ENCODE results near the gene CCDC13. TPM values are rescaled to one million over a fixed set of nuclear protein-coding genes. Genes with fewer than 3 reads are reported as not detected.

CCDC13 gene
- total RNA-seq, 5 donors from 2014 or later (not counting 1 experiment from before 2014, with no cell fraction given): 0.28 to 2.1 (median 1.3) TPM; not detected in 1

DNA sequence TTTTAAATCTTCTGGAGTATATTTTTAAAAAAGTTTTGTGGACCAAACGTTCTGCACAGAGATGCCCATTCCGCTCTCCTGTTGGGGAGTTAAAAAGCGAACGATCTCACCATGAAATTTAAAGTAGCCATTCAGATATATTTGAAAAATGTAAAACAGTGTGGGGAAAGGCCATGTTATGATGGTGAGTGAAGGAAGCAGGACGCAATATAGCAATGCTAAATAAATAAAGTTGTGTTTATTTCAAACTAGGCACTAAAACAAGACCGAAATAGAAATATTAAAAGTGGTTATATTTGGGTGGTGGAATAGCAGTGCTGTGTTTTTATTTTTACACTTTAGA, 327 bp upstream of the CCDC13 start:
- peak in 3 of 4 experiments; percentile 4 to 14 (median 6) for ATAC-seq (replicated peaks in 1 of 4)
- Mint-ChIP-seq H3K9me3 (peaks cover 0 to 5% (median 0%) of the 10 kb centered on the region in 3 donors), H3K27ac (peak overlapping the region; percentile 59 to 69), H3K27me3 (peaks cover 0 to 2% of the 10 kb centered on the region in 2 donors), H3K36me3 (no peaks in the 10 kb centered on the region), H3K4me3 (peak overlapping the region; percentile 83 to 90 (median 89)), H3K4me1 (peaks cover 13 to 14% (median 14%) of the 10 kb centered on the region in 3 donors)
- ChIA-PET POLR2A (no interaction called here), CTCF (no interaction called here)
- WGBS (ENCODE audit: insufficient coverage): 0% methylated on average over 2 of the region's 6 CpGs
- Histone ChIP-seq H3K27ac (ENCODE audit: low read length) (no peak overlapping the region), H3K36me3 (ENCODE audit: control insufficient read depth in 2 of 2, extremely low read depth in 1 of 2, insufficient read depth in 1 of 2, low read length in 1 of 2) (no peaks in the 10 kb centered on the region), H3K27me3 (replicated peaks in 1 of 2; ENCODE audit: control insufficient read depth in 2 of 2, extremely low read depth in 1 of 2, insufficient read depth in 2 of 2, low read length in 1 of 2) (peaks cover 0 to 7% of the 10 kb centered on the region in 2 experiments), H3K4me1 (ENCODE audit: control insufficient read depth in 1 of 2, extremely low read depth in 1 of 2, insufficient read depth in 2 of 2, low read length in 2 of 2) (peaks cover 0 to 11% of the 10 kb centered on the region in 2 experiments), H3K9me3 (no peaks in the 10 kb centered on the region), H3K4me3 (ENCODE audit: control insufficient read depth in 1 of 2, extremely low read depth in 1 of 2, low read length in 1 of 2) (peak overlapping the region; percentile 51 to 62)
- no peak for DNase-seq

GRCh38 chr3:42771271-42771670, 1.8 kb downstream of the CCDC13 start:
- ATAC-seq (replicated peaks in 1 of 4) (no peak), DNase-seq (no peak)
- Mint-ChIP-seq H3K4me3 (peak overlapping the region in 1 of 3 donors; percentile 89), H3K27me3 (peaks cover 0 to 2% of the 10 kb centered on the region in 2 donors), H3K36me3 (no peaks in the 10 kb centered on the region), H3K4me1 (peaks cover 13 to 14% (median 14%) of the 10 kb centered on the region in 3 donors), H3K27ac (no peak overlapping the region), H3K9me3 (peaks cover 0 to 5% (median 0%) of the 10 kb centered on the region in 3 donors)
- H3K4me1 ChIP-seq (ENCODE audit: control insufficient read depth in 1 of 2, extremely low read depth in 1 of 2, insufficient read depth in 2 of 2, low read length in 2 of 2): peaks cover 0 to 11% of the 10 kb centered on the region in 2 experiments
- H3K36me3 ChIP-seq (ENCODE audit: control insufficient read depth in 2 of 2, extremely low read depth in 1 of 2, insufficient read depth in 1 of 2, low read length in 1 of 2): no peaks in the 10 kb centered on the region
- H3K4me3 ChIP-seq (ENCODE audit: control insufficient read depth in 1 of 2, extremely low read depth in 1 of 2, low read length in 1 of 2): no peak overlapping the region
- ChIA-PET POLR2A (no interaction called here), CTCF (no interaction called here)
- no peak overlapping the region for H3K27ac ChIP-seq (ENCODE audit: low read length)
- peaks cover 0 to 7% of the 10 kb centered on the region in 2 experiments for H3K27me3 ChIP-seq (replicated peaks in 1 of 2; ENCODE audit: control insufficient read depth in 2 of 2, extremely low read depth in 1 of 2, insufficient read depth in 2 of 2, low read length in 1 of 2)
- WGBS (ENCODE audit: insufficient coverage): no CpG with 5 or more reads among the region's 1 CpG
- H3K9me3 ChIP-seq: no peaks in the 10 kb centered on the region

GRCh38 chr3:42769477-42770131, 3.4 kb downstream of the CCDC13 start:
- WGBS (ENCODE audit: insufficient coverage): 96% methylated on average over 17 of the region's 28 CpGs
- peaks cover 13 to 14% (median 14%) of the 10 kb centered on the region in 3 donors for H3K4me1 Mint-ChIP-seq
- H3K9me3 Mint-ChIP-seq: peaks cover 0 to 5% (median 0%) of the 10 kb centered on the region in 3 donors
- no peaks in the 10 kb centered on the region for H3K36me3 Mint-ChIP-seq
- Histone ChIP-seq H3K9me3 (no peaks in the 10 kb centered on the region), H3K4me3 (ENCODE audit: control insufficient read depth in 1 of 2, extremely low read depth in 1 of 2, low read length in 1 of 2) (no peak overlapping the region), H3K27me3 (replicated peaks in 1 of 2; ENCODE audit: control insufficient read depth in 2 of 2, extremely low read depth in 1 of 2, insufficient read depth in 2 of 2, low read length in 1 of 2) (peaks cover 0 to 7% of the 10 kb centered on the region in 2 experiments), H3K27ac (ENCODE audit: low read length) (no peak overlapping the region), H3K36me3 (ENCODE audit: control insufficient read depth in 2 of 2, extremely low read depth in 1 of 2, insufficient read depth in 1 of 2, low read length in 1 of 2) (no peaks in the 10 kb centered on the region), H3K4me1 (ENCODE audit: control insufficient read depth in 1 of 2, extremely low read depth in 1 of 2, insufficient read depth in 2 of 2, low read length in 2 of 2) (peaks cover 0 to 11% of the 10 kb centered on the region in 2 experiments)
- no peak for ATAC-seq (replicated peaks in 1 of 4)
- ChIA-PET POLR2A (no interaction called here), CTCF (interaction anchor here in 1 of 2 donors (0.9 to 1.1 kb wide), 3 partner anchors 18 to 267 kb away, joined by 3 read pairs; partner anchors contain the start of gene VIPR1)
- DNase-seq: no peak
- no peak overlapping the region for H3K4me3 Mint-ChIP-seq
- peaks cover 0 to 2% of the 10 kb centered on the region in 2 donors for H3K27me3 Mint-ChIP-seq
- H3K27ac Mint-ChIP-seq: no peak overlapping the region

DNA sequence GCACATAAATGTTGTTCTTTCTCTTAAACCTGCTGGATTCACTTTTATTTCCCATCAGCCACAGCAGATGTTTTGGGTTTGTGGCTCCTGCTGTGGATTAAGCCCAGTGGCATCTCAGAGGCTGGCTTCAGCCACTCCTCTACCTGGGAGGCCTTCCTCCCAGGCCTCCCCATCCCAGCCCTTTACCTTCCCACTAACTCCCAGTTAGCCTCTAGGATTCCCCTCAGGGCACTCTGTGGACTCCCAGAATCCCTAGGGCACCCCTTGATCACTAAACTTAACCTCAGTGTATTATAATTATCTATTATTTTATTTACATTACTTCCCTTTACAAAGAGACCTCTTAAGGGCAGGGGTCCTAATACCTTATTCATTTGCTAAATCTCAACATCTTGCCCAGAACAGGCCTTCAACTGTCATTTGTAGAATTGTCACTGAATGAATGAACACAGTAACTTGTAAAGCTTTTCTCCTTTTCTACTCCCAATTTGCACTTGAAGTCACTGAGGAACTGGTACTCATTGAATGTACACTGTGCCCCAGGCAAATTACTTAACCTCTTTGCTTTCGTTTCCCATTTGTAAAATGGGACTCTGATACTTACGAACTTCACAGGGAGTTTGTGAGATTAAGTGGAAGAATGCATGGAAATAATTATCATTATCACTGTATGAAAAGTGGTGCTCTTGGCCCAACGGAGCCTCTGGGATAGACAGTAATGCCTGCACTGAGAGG, 8.3 kb downstream of the CCDC13 start:
- DNase-seq: no peak
- no peaks in the 10 kb centered on the region for H3K9me3 ChIP-seq
- ChIA-PET CTCF (no interaction called here), POLR2A (no interaction called here)
- H3K27me3 ChIP-seq (replicated peaks in 1 of 2; ENCODE audit: control insufficient read depth in 2 of 2, extremely low read depth in 1 of 2, insufficient read depth in 2 of 2, low read length in 1 of 2): no peaks in the 10 kb centered on the region
- no peak overlapping the region for H3K4me3 ChIP-seq (ENCODE audit: control insufficient read depth in 1 of 2, extremely low read depth in 1 of 2, low read length in 1 of 2)
- no peak for ATAC-seq (replicated peaks in 1 of 4)
- Mint-ChIP-seq H3K36me3 (no peaks in the 10 kb centered on the region), H3K27ac (no peak overlapping the region), H3K27me3 (peaks cover 0 to 4% of the 10 kb centered on the region in 2 donors), H3K4me1 (no peaks in the 10 kb centered on the region), H3K4me3 (no peak overlapping the region), H3K9me3 (no peaks in the 10 kb centered on the region)
- H3K4me1 ChIP-seq (ENCODE audit: control insufficient read depth in 1 of 2, extremely low read depth in 1 of 2, insufficient read depth in 2 of 2, low read length in 2 of 2): no peaks in the 10 kb centered on the region
- no peaks in the 10 kb centered on the region for H3K36me3 ChIP-seq (ENCODE audit: control insufficient read depth in 2 of 2, extremely low read depth in 1 of 2, insufficient read depth in 1 of 2, low read length in 1 of 2)
- no CpG with 5 or more reads among the region's 3 CpGs for WGBS (ENCODE audit: insufficient coverage)
- H3K27ac ChIP-seq (ENCODE audit: low read length): no peak overlapping the region

- no CpG with 5 or more reads among the region's 3 CpGs for WGBS (ENCODE audit: insufficient coverage)
- POLR2A ChIA-PET: no interaction called here
- H3K4me1 ChIP-seq (ENCODE audit: control insufficient read depth in 1 of 2, extremely low read depth in 1 of 2, insufficient read depth in 2 of 2, low read length in 2 of 2): no peaks in the 10 kb centered on the region
Observed at GRCh38 chr3:42764115-42764514, 8.9 kb downstream of the CCDC13 start.

DNA sequence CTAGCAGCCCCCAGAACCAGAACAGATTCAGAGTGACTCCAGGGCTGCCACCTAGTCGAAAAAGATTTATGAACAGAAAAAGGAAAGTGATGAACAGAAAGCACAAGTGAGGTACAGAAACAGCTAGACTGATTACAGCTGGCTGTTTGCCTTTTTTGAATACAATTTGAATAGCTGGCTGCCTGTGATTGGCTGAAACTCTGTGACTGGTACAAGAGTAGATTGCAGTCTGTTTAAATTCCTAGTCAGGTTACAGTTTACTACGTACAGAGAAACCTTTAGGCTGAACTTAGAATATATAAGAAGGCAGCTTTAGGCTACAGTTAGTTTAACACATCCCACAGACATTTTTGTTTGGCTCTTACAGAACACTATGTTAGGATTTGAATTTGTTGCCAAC, 10.0 kb downstream of the CCDC13 start:
- Mint-ChIP-seq H3K4me3 (no peak overlapping the region), H3K4me1 (no peaks in the 10 kb centered on the region), H3K9me3 (no peaks in the 10 kb centered on the region), H3K27me3 (peaks cover 7 to 11% of the 10 kb centered on the region in 2 donors), H3K36me3 (no peaks in the 10 kb centered on the region), H3K27ac (no peak overlapping the region)
- no peaks in the 10 kb centered on the region for H3K27me3 ChIP-seq (replicated peaks in 1 of 2; ENCODE audit: control insufficient read depth in 2 of 2, extremely low read depth in 1 of 2, insufficient read depth in 2 of 2, low read length in 1 of 2)
- H3K9me3 ChIP-seq: no peaks in the 10 kb centered on the region
- ChIA-PET CTCF (interaction anchor here in 1 of 2 donors (0.6 kb wide), 2 partner anchors 19 to 22 kb away, joined by 3 read pairs; no protein-coding TSS in a partner anchor), POLR2A (no interaction called here)
- H3K4me1 ChIP-seq (ENCODE audit: control insufficient read depth in 1 of 2, extremely low read depth in 1 of 2, insufficient read depth in 2 of 2, low read length in 2 of 2): no peaks in the 10 kb centered on the region
- DNase-seq (no peak), ATAC-seq (replicated peaks in 1 of 4) (no peak)
- no peak overlapping the region for H3K27ac ChIP-seq (ENCODE audit: low read length)
- no peaks in the 10 kb centered on the region for H3K36me3 ChIP-seq (ENCODE audit: control insufficient read depth in 2 of 2, extremely low read depth in 1 of 2, insufficient read depth in 1 of 2, low read length in 1 of 2)
- no peak overlapping the region for H3K4me3 ChIP-seq (ENCODE audit: control insufficient read depth in 1 of 2, extremely low read depth in 1 of 2, low read length in 1 of 2)
- WGBS (ENCODE audit: insufficient coverage): no CpG with 5 or more reads among the region's 2 CpGs

More at GRCh38 chr3:42764115-42764514, 8.9 kb downstream of the CCDC13 start:
- no peaks in the 10 kb centered on the region for H3K27me3 ChIP-seq (replicated peaks in 1 of 2; ENCODE audit: control insufficient read depth in 2 of 2, extremely low read depth in 1 of 2, insufficient read depth in 2 of 2, low read length in 1 of 2)
- H3K27ac ChIP-seq (ENCODE audit: low read length): no peak overlapping the region
- H3K4me3 ChIP-seq (ENCODE audit: control insufficient read depth in 1 of 2, extremely low read depth in 1 of 2, low read length in 1 of 2): no peak overlapping the region
- Mint-ChIP-seq H3K36me3 (no peaks in the 10 kb centered on the region), H3K4me1 (no peaks in the 10 kb centered on the region), H3K4me3 (no peak overlapping the region), H3K9me3 (no peaks in the 10 kb centered on the region), H3K27ac (no peak overlapping the region), H3K27me3 (peaks cover 0 to 4% of the 10 kb centered on the region in 2 donors)
- ATAC-seq (replicated peaks in 1 of 4): no peak
- no peak for DNase-seq
- H3K9me3 ChIP-seq: no peaks in the 10 kb centered on the region
- no peaks in the 10 kb centered on the region for H3K36me3 ChIP-seq (ENCODE audit: control insufficient read depth in 2 of 2, extremely low read depth in 1 of 2, insufficient read depth in 1 of 2, low read length in 1 of 2)
- CTCF ChIA-PET: no interaction called here

All from T-cell (primary cell).